HepG2 (cell line): ENCODE results near the gene KRTCAP2. TPM values are rescaled to one million over a fixed set of nuclear protein-coding genes. Genes with fewer than 3 reads are reported as not detected.

ENCODE experiments used
- GATAD2A ChIP-seq: IDR thresholded peaks from 2 replicates; pipeline ENCODE4 v1.6.1; 2016
- NR2F1 ChIP-seq, 2 experiments: fragments of 450-650 bp in 1 of 2; formaldehyde crosslinking in 1 of 2; IDR thresholded peaks; 2 replicates each; pipeline versions ENCODE4 v1.5.0 to v1.6.1; 2016 to 2020; ENCODE audit warnings: mild to moderate bottlenecking in 1 of 2, missing compliant biosample characterization in 1 of 2, missing genetic modification reagents in 1 of 2, moderate library complexity in 1 of 2
- NR2F2 ChIP-seq: IDR thresholded peaks from 2 replicates; pipeline ENCODE4 v1.6.1; 2012; ENCODE audit warnings: low read depth, inconsistent platforms, borderline replicate concordance
- RAD51 ChIP-seq: fragments of 450-650 bp; IDR thresholded peaks from 2 replicates; pipeline ENCODE4 v1.6.1; 2016; ENCODE audit warnings: borderline replicate concordance
- RARA ChIP-seq: IDR thresholded peaks from 2 replicates; pipeline ENCODE4 v1.6.1; 2016; ENCODE audit warnings: missing genetic modification reagents, missing compliant biosample characterization
- SOX5 ChIP-seq: IDR thresholded peaks from 2 replicates; pipeline ENCODE4 v1.6.1; 2016; ENCODE audit warnings: borderline replicate concordance
- TBP ChIP-seq: sonication (generic); formaldehyde crosslinking; IDR thresholded peaks from 2 replicates; pipeline ENCODE4 v1.5.0; 2020; ENCODE audit warnings: missing genetic modification reagents
- TCF7L2 ChIP-seq: IDR thresholded peaks from 2 replicates; pipeline ENCODE4 v1.6.1; 2011; ENCODE audit warnings: mild to moderate bottlenecking, low read depth, low read length, moderate library complexity
- THAP11 ChIP-seq: IDR thresholded peaks from 2 replicates; pipeline ENCODE4 v1.6.1; 2016; ENCODE audit warnings: missing biosample characterization, missing genetic modification reagents
- THAP8 ChIP-seq: sonication (generic); formaldehyde crosslinking; IDR thresholded peaks from 2 replicates; pipeline ENCODE4 v1.5.1; 2020; ENCODE audit warnings: missing genetic modification reagents, mild to moderate bottlenecking, borderline replicate concordance
- U2AF1 ChIP-seq: fragments of 200-400 bp; formaldehyde crosslinking; optimal IDR thresholded peaks from 2 replicates; pipeline ENCODE3; 2017; ENCODE audit warnings: mild to moderate bottlenecking, low read depth, low read length
- U2AF2 ChIP-seq: fragments of 200-400 bp; formaldehyde crosslinking; IDR thresholded peaks from 2 replicates; pipeline ENCODE4 v1.6.1; 2017; ENCODE audit warnings: low read depth, mild to moderate bottlenecking, low read length
- ZNF414 ChIP-seq: sonication (generic); formaldehyde crosslinking; IDR thresholded peaks from 2 replicates; pipeline ENCODE4 v1.5.0; 2020; ENCODE audit warnings: missing genetic modification reagents
- ZNF512 ChIP-seq: sonication (generic); formaldehyde crosslinking; IDR thresholded peaks from 2 replicates; pipeline ENCODE4 v1.4.0; 2020; ENCODE audit warnings: mild to moderate bottlenecking, missing genetic modification reagents
- ZNF546 ChIP-seq: sonication (generic); formaldehyde crosslinking; conservative IDR thresholded peaks from 2 replicates; pipeline ENCODE4 v1.8.1; 2023; ENCODE audit warnings: mild to moderate bottlenecking, missing genetic modification reagents
- ZNF781 ChIP-seq: sonication (generic); formaldehyde crosslinking; IDR thresholded peaks from 2 replicates; pipeline ENCODE4 v1.5.1; 2020; ENCODE audit warnings: borderline replicate concordance, mild to moderate bottlenecking, missing genetic modification reagents; ENCODE audit errors: not compliant biosample characterization
- polyA plus RNA-seq, 8 experiments: library from polyadenylated mRNA; depleted of rRNA in 3 of 8; stranded (reverse) in 7 of 8; unstranded in 1 of 8; fragments of >200 nt; fragmentation: Illumina TruSeq in 4 of 8; extraction: Trizol in 4 of 8; gene quantifications; 2 replicates each; pipeline versions ENCODE4 v1.2.1 to v1.2.3, GENCODE V29; 2011 to 2016; ENCODE audit warnings: low read depth in 4 of 8, missing spikeins in 1 of 8, mixed read lengths in 1 of 8; ENCODE audit not compliant: insufficient read depth in 1 of 8
- total RNA-seq, 5 experiments: library from RNA; depleted of rRNA; stranded (reverse); fragments of >200 nt; fragmentation: Illumina TruSeq; extraction: Trizol; gene quantifications; 2 replicates each; pipeline ENCODE4 v1.2.3, GENCODE V29; 2016; ENCODE audit warnings: low read depth in 1 of 5
- TF ChIP-seq, protein P1 (sequence below): sonication (generic); formaldehyde crosslinking; IDR thresholded peaks from 2 replicates; pipeline ENCODE4 v1.4.0; 2020; ENCODE audit warnings: missing genetic modification reagents, borderline replicate concordance
- TF ChIP-seq, protein P2 (sequence below): IDR thresholded peaks from 2 replicates; pipeline ENCODE4 v1.6.1; 2012; ENCODE audit warnings: inconsistent platforms
- TF ChIP-seq, protein P3 (sequence below): sonication (generic); formaldehyde crosslinking; IDR thresholded peaks from 2 replicates; pipeline ENCODE4 v1.4.0; 2020; ENCODE audit warnings: missing genetic modification reagents, borderline replicate concordance

The KRTCAP2 gene
- total and polyA plus RNA-seq, 2 of the 13 experiments (the other 11 are each of a cell fraction or from before 2014, with no cell fraction given): 77.3 to 79.4 TPM

DNA sequence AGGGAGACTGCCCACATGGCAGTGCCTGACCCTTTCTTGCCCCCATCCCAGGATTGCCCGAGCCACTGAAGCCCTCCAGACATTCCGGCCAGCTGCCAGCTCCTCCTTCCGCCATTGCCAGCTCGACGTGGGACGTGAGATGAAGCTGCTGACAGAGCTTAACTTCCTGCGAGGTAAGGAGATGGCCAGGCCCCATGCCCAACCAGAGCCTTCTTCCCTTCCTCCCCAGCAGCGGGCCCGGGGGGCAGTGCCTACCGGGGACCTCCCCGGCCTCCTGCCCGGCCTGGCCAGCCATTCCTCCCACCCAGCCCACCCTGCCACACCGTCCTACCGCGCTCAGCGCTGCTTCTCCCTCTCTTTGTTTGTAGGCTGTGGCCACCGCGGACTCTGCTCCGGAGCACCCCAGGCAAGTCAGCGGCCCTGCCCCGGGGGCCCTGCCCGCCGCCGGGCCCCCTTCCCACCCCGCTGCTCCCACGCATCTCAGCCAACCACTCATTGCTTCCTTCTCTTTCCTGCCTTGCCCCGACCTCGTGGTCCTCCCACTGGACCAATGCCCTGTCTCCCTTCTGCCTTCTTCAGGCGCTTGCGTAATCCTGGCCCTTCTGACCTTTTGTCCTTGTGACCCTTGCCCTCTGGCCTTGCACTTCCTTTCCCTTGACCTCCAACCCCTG lies 5.5 kb upstream of the KRTCAP2 start (continued):
- TF ChIP-seq SOX5 (no peak; the same call in 1 of the 2 replicates), U2AF1 (no peak), ZNF414 (CRISPR knock-in tag) (no peak), NR2F2 (peak; percentile 98), ZNF546 (no peak), NR2F1 (CRISPR knock-in tag; IDR thresholded peaks at IDR 0.05) (peak; percentile 96 to 99), ZNF512 (CRISPR knock-in tag) (no peak), RAD51 (no peak), THAP8 (CRISPR knock-in tag) (no peak), ZNF781 (CRISPR knock-in tag) (no peak), TBP (no peak), TCF7L2 (no peak), RARA (CRISPR knock-in tag) (peak; percentile 98), GATAD2A (CRISPR knock-in tag) (peak; percentile 44; the same call in 1 of the 2 replicates), THAP11 (CRISPR knock-in tag) (peak; percentile 66), U2AF2 (no peak)
- TF ChIP-seq, protein P1, sequence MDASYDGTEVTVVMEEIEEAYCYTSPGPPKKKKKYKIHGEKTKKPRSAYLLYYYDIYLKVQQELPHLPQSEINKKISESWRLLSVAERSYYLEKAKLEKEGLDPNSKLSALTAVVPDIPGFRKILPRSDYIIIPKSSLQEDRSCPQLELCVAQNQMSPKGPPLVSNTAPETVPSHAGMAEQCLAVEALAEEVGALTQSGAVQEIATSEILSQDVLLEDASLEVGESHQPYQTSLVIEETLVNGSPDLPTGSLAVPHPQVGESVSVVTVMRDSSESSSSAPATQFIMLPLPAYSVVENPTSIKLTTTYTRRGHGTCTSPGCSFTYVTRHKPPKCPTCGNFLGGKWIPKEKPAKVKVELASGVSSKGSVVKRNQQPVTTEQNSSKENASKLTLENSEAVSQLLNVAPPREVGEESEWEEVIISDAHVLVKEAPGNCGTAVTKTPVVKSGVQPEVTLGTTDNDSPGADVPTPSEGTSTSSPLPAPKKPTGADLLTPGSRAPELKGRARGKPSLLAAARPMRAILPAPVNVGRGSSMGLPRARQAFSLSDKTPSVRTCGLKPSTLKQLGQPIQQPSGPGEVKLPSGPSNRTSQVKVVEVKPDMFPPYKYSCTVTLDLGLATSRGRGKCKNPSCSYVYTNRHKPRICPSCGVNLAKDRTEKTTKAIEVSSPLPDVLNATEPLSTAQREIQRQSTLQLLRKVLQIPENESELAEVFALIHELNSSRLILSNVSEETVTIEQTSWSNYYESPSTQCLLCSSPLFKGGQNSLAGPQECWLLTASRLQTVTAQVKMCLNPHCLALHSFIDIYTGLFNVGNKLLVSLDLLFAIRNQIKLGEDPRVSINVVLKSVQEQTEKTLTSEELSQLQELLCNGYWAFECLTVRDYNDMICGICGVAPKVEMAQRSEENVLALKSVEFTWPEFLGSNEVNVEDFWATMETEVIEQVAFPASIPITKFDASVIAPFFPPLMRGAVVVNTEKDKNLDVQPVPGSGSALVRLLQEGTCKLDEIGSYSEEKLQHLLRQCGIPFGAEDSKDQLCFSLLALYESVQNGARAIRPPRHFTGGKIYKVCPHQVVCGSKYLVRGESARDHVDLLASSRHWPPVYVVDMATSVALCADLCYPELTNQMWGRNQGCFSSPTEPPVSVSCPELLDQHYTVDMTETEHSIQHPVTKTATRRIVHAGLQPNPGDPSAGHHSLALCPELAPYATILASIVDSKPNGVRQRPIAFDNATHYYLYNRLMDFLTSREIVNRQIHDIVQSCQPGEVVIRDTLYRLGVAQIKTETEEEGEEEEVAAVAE: no peak
- TF ChIP-seq, protein P2, sequence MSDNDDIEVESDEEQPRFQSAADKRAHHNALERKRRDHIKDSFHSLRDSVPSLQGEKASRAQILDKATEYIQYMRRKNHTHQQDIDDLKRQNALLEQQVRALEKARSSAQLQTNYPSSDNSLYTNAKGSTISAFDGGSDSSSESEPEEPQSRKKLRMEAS: peak; percentile 76
- TF ChIP-seq, protein P3, sequence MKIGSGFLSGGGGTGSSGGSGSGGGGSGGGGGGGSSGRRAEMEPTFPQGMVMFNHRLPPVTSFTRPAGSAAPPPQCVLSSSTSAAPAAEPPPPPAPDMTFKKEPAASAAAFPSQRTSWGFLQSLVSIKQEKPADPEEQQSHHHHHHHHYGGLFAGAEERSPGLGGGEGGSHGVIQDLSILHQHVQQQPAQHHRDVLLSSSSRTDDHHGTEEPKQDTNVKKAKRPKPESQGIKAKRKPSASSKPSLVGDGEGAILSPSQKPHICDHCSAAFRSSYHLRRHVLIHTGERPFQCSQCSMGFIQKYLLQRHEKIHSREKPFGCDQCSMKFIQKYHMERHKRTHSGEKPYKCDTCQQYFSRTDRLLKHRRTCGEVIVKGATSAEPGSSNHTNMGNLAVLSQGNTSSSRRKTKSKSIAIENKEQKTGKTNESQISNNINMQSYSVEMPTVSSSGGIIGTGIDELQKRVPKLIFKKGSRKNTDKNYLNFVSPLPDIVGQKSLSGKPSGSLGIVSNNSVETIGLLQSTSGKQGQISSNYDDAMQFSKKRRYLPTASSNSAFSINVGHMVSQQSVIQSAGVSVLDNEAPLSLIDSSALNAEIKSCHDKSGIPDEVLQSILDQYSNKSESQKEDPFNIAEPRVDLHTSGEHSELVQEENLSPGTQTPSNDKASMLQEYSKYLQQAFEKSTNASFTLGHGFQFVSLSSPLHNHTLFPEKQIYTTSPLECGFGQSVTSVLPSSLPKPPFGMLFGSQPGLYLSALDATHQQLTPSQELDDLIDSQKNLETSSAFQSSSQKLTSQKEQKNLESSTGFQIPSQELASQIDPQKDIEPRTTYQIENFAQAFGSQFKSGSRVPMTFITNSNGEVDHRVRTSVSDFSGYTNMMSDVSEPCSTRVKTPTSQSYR: no peak
